GM18520 (cell line): ENCODE data around the gene RBMX2.
"Not testable (repeated sequence)": the region's sequence is repeated elsewhere in the genome, so short reads cannot be mapped to it uniquely, and the experiment has no call there.

Experiments
- ATAC-seq: cut with Tn5 transposase; IDR thresholded peaks from one replicate; pipeline ENCODE4 v1.9.1; 2021; ENCODE audit not compliant: unreplicated experiment

The RBMX2 gene, protein sequence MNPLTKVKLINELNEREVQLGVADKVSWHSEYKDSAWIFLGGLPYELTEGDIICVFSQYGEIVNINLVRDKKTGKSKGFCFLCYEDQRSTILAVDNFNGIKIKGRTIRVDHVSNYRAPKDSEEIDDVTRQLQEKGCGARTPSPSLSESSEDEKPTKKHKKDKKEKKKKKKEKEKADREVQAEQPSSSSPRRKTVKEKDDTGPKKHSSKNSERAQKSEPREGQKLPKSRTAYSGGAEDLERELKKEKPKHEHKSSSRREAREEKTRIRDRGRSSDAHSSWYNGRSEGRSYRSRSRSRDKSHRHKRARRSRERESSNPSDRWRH

DNA sequence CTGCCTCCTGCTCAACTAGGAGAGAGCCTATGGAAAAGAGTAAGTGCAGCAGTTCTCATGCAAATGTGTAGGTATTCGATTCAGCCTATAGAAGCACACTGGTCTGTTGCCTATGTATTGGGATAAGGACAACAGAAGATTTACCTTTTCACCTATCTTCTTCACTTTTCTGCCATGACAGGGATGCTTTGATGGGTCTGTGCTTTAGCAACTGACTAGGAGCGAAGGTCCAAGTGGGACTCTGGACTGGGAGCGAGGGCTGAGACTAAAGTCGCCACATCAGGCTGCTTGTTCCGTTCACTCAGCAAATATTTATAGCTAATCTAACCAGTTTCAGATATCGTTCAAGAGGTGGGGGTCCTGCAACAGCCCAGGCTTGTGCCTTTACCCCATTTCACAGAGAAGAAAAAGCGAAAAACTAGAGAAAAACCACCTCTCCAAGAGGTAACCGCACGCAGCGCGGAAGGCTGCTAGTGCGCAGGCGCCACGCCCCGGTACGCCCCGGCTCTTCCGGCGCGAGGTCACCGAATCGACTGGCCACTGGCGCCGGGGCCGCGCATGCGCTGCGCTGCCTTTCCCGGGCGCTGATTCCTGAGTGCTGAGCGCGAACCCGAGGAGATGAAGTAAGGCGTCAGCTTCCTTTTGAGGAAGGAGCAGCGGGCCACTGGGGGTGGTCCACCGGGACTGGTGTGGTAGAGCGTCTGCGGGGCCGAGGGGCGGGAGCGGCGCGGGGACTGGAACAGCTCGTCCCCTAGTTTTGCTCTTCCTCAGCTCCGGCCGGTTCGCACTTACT is at the start of gene RBMX2:
Gene RBMX2, plus strand, starts transcription at position 573 of the 793 bp plus-strand sequence. Its CDS starts 46 bp downstream, at position 619.
- ATAC-seq = peak; percentile 92

DNA sequence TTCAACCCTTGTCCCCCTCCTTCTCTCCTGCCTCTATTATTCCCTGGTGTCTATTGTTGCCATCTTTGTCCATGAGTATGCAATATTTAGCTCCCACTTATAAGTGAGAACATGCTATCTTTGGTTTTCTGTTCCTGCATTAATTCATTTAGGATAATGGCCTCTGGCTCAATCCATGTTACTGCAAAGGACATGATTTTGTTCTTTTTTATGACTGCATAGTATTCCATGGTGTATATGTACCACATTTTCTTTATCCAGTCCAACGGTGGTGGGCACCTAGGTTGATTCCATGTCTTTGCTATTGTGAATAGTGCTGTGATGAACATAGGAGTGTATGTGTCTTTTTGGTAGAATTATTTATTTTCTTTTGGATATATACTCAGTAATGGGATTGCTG is 49.7 kb upstream of the RBMX2 start:
- not testable (repeated sequence) for ATAC-seq

DNA sequence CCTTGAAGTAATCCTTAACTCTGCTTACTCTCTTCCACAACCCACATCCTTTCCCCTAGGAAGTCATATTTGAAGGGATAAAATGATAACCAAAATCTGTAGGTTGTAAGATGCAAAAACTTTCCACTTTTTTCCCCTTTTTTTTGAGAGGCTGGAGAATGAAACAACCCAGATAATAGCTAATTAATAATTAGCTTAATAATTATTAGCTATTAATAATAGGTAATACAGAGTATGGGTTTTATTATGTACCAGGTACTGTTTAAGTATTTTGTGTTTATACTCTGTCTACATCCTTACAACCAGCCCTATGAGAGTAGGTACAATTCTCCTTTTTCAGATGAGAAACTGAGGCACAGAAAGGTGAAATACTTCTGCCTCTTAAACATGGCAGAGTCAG is 25.7 kb upstream of the RBMX2 start:
- no peak for ATAC-seq

DNA sequence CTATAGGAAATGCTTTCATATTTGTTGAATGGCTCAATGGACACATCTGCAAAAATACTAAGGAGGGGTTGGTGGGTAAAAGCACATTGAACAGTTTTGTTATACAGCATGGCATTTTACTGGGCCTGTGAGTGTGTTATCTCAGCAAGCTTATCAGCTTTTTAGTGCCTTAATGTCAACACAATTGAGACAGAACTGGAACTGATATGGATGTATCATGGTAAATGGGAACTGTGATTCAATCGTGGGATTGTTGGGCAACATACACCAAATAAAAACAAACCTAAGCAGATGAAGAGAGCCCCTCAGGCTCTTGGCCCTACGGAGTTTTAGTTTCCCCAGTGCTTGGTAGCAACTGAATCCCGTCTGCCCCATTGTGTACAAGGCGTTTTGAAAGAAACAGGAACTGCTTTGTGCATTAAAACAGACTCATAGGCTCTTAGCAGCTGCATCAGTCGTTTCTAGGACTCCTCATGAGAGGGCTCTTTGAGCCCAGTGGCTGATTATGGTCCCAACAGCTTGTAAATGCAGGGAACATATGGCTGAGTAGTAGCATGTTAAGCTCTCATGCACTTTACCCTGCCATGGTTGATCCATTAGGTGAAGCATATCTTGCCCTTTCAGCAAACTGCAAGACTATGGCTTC is 23.6 kb upstream of the RBMX2 start:
- no peak for ATAC-seq

DNA sequence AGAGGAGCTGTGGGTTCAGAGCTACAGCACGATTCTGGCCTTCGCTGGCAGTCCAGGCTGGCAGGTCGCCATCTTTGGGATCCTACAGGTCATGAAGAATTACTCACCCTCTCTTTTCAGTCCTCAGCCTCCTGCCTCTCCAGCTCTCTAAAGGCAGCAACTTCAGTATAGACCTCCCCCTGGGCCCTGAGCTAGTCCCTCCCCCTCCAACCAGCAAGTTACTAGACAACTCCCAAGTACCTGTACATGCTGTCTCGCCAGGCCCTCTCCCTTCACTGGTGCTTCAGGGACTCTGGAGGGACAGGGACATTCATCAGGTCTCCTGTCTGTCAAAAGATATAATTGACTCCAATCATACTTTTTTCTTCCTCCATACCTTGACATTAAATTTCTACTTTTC is 16.3 kb upstream of the RBMX2 start, which contains the start of gene GPR119:
Gene GPR119, minus strand, starts transcription at position 155 of the 400 bp plus-strand sequence. CDS start 227 bp downstream, outside the sequence.
- ATAC-seq = no peak

DNA sequence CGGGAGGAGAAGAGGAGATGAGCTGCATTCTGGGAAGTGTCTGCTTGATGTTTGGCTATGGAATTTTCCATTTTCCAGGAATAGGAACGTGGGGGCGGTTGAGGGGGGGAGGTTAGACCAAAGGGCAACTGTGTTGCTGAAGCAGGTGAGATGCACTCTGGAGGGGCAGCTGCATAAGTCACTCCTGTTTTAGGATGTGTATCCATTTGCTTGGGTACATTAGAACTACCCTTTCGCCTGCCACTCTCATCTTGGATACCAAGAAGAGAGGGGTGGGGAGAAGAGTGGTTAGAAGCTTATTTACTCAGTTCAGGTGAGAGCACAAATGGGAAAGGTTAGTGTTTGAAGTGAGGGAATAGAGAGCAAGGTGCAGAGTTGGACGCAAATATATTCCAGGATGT is 15.4 kb upstream of the RBMX2 start:
- ATAC-seq = no peak

DNA sequence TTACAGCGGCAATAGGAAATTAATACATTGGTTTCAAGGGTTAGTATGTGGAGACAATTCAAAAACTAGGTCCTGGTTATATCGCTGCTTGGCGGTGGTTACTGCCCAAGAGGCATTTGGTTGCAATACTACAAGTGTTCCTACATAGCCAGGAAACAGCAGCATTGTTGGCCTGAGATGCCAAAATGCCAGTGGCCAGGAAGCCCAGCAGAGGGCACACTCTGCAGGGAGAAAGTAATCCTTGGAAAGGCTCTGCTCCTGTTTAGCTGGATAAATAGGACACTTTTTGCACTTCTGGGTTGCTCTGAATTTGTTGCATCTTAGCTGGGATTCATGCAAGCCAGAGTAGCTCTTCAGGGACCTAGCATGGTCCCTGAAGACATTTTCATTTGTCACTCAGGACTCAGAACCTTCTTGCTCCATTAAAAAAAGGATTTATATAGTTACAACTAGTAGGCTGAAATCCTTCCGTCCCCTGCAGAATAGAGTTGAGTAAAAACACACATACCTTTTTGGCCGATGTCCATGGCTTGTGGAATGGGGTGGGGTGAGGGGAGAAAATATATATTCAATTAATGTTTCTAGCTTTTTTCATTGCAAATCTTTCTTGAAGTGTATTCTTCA is 8.2 kb upstream of the RBMX2 start:
- no peak for ATAC-seq

DNA sequence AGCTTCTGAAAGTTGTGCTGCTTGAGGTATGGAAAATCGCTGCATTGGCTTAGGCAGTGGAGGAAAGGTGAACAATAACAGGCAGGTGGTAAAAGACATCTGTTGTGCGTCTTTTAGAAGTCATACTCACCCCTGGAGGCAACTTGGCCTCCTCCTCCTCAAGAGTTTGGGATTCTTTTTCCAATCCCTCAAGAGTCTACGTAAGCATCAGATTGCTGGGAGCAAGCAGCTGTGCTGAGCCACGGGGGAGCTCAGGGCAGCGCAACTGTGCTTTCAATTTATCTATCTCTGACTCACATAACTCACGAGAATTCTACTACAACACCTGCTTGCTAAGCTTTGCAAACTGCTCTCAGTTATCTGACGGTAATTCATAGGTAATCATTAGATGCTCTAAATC is 6.4 kb upstream of the RBMX2 start:
- no peak for ATAC-seq

DNA sequence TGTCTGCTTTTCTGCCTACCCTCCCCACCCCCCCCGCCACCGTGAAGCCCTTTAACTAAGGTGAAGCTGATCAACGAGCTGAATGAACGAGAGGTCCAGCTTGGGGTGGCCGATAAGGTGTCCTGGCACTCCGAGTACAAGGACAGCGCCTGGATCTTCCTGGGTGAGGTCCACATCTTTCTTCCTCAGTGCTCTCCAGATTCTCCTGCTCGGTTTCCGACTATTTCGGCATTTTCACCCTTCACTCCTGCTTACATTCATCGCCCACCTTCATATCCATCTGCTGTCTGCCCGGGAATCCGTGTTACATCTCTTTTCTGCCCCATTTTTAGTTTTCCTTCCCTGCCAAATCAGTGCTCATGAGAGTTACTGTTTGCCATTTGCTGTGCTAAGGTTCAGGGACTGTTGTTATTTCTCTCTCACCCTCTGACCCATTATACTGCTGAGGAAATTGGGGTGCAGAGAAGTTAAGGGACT is 459 bp downstream of the RBMX2 start:
- no peak for ATAC-seq

DNA sequence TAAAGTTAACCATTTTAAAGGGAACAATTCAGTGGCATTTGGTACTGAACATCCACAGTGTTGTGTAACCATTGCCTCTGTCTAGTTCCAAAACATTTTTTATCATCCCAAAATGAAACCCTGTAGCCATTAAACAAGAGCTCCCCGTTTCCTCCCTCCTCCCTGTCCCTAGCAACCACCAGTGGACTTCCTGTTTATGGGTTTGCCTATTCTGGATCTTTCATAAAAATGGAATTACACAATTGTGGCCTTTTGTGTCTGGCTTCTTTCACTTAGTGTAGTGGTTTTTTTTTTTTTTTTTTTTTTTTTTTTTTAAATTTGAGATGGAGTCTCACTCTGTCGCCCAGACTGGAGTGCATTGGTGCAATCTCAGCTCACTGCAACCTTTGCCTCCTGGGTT is 11.6 kb downstream of the RBMX2 start:
- ATAC-seq = no peak

DNA sequence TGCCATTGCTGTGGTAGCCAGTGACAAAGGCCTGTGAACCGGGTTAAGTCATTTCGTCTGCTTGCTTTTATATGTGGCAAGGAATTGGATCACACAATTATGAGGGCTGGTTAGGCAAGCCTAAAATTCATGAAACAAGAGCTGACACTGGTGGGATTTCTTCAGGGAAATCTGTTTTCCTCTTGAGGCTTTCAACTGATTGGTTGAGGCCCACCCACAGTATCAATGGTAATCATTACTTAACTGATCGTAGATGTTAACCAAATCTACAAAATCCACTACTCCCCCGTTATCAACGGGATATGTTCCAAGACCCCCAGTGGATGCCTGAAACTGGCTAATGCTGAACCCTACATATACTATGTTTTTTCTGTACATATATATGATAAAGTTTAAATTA is 13.0 kb downstream of the RBMX2 start:
- ATAC-seq = no peak

DNA sequence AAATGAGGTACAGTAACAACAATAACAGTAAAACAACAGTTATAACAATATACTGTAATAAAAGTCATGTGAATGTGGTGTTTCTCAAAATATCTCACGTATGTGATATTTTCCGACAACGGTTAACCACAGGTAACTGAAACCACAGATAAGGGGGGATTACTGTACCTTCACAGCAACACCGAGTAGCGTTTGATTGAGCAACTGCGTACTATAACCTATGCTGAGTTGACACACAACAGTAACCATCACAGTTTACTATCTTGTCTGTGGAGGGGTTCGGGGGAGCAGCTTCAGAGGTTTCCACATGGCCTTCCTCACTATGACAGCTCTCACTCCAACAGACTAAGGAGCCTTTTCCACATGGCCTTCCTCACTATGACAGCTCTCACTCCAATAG is 13.4 kb downstream of the RBMX2 start:
- ATAC-seq = no peak

DNA sequence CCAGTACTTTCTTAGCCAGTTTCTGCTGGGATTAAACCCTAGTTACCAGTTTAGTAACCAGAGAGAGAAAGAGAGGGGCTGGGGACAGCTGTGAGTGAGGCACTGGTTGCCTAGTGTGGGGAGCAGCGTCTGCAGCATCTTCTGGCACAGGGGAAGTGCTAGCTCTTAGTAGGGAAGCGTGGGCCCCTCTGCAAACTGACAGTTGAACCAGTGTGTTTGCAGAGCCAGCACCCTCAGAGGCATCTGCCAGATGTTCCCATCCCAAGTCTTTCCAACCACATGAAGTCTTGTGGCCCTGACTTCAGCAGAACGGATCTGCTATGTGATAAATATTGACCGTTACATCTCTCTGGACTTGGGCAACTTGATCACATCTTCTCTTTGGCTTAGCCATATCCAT is 15.0 kb downstream of the RBMX2 start:
- no peak for ATAC-seq

DNA sequence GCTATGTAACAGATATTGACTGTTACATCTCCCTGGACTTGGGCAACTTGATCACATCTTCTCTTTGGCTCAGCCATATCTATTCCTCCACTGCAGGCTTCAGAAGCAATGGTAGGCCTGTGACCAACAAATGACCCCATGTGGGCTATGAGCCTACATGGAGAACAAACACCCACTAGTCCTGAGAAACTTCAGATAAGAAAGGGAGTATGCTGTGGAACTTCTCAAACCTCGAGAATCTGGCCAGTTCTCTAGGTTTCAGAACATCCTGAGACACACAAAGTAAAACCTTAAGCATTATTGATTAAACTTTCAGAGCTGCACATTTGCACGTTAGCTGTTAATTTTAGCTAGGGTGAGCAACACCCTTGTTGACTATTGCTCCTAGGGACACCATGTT is 16.3 kb downstream of the RBMX2 start:
- ATAC-seq = no peak

DNA sequence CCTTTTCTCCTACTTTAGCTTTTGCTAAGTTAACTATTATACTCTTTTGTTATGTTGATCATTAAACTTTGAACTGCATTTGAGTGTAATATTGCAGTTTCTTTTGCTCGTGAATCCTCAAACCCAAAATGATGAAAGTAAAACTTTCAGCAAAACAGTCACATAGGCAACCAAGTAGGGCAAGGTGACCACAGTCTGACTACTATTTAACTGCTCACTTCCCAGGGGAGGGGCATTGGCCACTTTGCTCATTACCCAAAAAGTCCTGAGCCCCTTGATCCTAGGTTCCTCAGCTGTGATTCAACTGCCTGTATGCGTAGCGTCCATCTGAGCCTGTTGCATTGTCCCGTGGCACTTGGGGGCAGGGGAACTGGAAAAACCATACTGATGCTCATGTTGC is 17.0 kb downstream of the RBMX2 start:
- no peak for ATAC-seq

DNA sequence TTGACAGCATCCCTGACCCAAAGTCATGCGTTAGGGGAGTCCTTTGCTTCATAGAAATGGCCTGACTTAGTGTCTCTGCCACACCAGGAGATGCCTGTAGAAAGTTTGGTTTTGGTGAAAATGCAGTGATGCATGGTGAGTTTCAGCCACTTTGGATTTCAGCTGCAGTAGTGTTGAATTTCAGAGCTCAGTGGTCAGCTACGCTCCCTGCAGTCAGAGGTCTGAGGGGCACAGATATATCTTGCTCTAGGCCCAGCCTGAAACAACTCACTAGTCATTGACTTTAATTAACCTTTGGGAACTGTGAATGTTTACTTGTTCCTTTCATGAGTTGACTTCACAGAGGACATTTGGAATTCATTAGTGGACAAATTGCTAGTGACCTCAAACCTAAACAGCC is 17.5 kb downstream of the RBMX2 start:
- ATAC-seq = no peak

DNA sequence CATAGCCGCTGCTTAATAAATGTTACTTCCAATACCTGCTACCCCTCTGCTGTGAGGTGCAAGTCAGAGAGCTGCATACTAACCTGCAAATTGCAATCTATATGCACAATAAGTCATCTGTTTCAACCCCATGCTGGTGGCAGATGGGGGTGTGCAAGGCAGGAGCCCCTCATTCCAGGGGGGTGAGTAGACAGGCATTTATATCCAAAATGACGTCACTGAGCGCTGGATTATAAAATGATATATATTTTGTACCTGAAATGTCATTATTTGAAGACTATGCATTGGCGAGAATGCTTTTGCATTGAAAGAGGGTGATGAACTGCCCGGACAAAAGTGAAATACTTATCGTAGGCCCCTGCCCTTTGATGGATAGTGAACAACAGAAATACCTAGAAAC is 24.7 kb downstream of the RBMX2 start:
- ATAC-seq = no peak

DNA sequence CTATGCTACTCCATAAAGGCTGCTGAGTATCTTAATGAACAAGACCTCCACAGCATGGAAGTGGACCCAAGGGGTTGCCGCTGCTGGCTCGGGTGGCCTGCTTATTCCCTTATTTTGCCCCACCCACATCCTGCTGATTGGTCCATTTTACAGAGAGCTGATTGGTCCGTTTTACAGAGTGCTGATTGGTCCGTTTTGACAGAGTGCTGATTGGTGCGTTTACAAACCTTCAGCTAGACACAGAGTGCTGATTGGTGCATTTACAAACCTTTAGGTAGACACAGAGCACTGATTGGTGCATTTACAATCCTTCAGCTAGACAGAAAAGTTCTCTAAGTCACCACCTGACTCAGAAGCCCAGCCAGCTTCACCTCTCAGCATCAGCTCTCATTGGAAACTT is 27.4 kb downstream of the RBMX2 start:
- ATAC-seq = not testable (repeated sequence)

DNA sequence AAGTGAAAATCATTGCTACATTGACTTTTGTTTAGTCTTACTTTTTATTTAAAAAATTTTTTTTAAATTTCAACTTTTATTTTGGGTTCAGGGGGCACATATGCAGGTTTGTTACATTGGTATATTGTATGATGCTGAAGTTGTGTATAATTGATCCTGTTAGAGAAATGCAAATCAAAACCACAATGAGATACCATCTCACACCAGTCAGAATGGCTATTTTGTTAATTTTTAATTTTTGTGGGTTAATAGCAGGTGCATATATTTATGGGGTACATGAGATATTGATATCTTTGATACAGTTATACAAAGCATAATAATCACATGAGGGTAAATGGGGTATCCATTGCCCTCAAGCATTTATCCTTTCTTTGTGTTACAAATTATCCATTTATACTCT is 34.1 kb downstream of the RBMX2 start:
- no peak for ATAC-seq

DNA sequence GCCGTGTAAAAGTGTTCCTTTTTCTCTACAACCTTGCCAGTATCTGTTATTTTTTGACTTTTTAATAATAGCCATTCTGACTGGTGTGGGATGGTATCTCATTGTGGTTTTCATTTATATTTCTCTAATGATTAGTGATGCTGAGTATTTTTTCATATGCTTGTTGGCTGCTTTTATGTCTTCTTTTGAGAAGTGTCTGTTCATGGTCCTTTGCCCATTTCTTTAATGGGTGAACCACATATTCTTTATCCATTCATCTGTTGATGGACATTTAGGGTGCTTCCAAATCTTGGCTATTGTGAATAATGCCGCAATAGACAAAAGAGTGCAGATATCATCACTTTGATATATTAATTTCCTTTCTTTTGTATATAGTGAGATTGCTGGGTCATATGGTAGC is 36.2 kb downstream of the RBMX2 start:
- ATAC-seq = not testable (repeated sequence)

DNA sequence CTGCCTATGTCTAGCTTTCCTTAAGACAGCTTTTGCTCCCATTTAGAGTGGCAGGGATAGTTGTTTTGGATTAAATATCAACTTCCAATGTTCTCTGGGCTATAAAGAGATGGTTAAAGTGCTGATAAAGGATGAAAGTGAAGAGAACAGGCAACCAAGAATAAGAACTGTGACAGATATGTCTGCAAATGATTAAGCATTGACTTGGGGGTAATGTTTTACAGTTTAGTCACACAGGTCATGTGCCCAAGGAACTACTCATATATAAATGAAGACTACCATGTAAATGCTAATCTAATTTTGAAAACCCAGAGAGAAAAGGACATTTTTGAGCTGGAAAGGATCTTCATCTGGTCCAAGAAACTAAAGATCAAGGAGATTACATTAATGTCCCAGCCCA is 42.1 kb downstream of the RBMX2 start:
- ATAC-seq = no peak
